WTC11 (cell line): ENCODE measurements around the gene CACNG4.

Experiments used
- CTCF ChIP-seq: fragments of 200-600 bp; IDR thresholded peaks from 2 replicates; pipeline ENCODE4 v1.8.0; 2022; ENCODE audit warnings: antibody characterized with exemption
- ETV6 ChIP-seq: sonication (generic); formaldehyde crosslinking; IDR thresholded peaks from 2 replicates; pipeline ENCODE4 v1.8.1; 2022; ENCODE audit warnings: mild to moderate bottlenecking, missing genetic modification reagents
- NFE2L1 ChIP-seq: sonication (generic); formaldehyde crosslinking; IDR thresholded peaks from 2 replicates; pipeline ENCODE4 v1.8.1; 2023; ENCODE audit warnings: missing genetic modification reagents
- TCF7 ChIP-seq: sonication (generic); formaldehyde crosslinking; IDR thresholded peaks from 2 replicates; pipeline ENCODE4 v1.8.0; 2022; ENCODE audit warnings: mild to moderate bottlenecking, low read depth, missing genetic modification reagents, moderate library complexity
- USF2 ChIP-seq: sonication (generic); formaldehyde crosslinking; IDR thresholded peaks from 2 replicates; pipeline ENCODE4 v1.8.1; 2023; ENCODE audit warnings: mild to moderate bottlenecking, missing genetic modification reagents, moderate library complexity
- ZNF121 ChIP-seq: sonication (generic); formaldehyde crosslinking; IDR thresholded peaks from 2 replicates; pipeline ENCODE4 v1.8.0; 2023; ENCODE audit warnings: missing genetic modification reagents
- ZNF232 ChIP-seq: sonication (generic); formaldehyde crosslinking; IDR thresholded peaks from 2 replicates; pipeline ENCODE4 v1.8.0; 2022; ENCODE audit warnings: mild to moderate bottlenecking, missing genetic modification reagents
- ZSCAN18 ChIP-seq: fragments of 250-450 bp; sonication (Bioruptor Pico); IDR thresholded peaks from 2 replicates; pipeline ENCODE4 v2.1.2; 2022; ENCODE audit warnings: mild to moderate bottlenecking, moderate library complexity
- TF ChIP-seq, protein P1 (sequence below): sonication (generic); formaldehyde crosslinking; IDR thresholded peaks from 2 replicates; pipeline ENCODE4 v1.8.0; 2022; ENCODE audit warnings: mild to moderate bottlenecking, missing genetic modification reagents

DNA sequence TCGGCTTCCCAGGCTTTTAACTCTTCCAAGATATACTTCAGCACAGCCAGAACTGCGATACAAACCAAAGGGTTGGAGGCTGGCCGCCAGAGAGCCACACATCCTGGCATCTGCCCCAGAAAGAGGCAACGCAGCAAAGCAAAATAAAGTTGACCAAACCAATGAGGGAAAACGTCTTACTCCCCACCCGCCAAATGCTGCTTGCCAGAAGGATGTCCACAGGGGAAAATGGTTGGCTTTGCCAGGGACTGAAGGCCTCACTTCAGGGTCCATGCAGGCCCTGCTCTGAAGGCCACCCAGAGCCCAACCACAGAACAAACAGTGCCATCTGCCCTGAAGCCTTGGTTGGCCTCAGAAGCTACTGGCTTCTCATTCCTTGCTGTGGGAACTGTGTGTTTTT is 94.9 kb downstream of the CACNG4 start:
- TF ChIP-seq CTCF (no peak), ZNF121 (CRISPR knock-in tag) (no peak), TCF7 (CRISPR knock-in tag) (no peak), USF2 (CRISPR knock-in tag) (no peak), ZSCAN18 (CRISPR knock-in tag) (no peak), NFE2L1 (CRISPR knock-in tag) (no peak), ZNF232 (CRISPR knock-in tag) (no peak), ETV6 (CRISPR knock-in tag) (no peak)
- TF ChIP-seq, protein P1, sequence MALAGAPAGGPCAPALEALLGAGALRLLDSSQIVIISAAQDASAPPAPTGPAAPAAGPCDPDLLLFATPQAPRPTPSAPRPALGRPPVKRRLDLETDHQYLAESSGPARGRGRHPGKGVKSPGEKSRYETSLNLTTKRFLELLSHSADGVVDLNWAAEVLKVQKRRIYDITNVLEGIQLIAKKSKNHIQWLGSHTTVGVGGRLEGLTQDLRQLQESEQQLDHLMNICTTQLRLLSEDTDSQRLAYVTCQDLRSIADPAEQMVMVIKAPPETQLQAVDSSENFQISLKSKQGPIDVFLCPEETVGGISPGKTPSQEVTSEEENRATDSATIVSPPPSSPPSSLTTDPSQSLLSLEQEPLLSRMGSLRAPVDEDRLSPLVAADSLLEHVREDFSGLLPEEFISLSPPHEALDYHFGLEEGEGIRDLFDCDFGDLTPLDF (CRISPR knock-in tag): no peak
